Mucosa of descending colon (tissue), 3 donors: ENCODE data around the gene SERTAD3. TPM values are rescaled to one million over a fixed set of nuclear protein-coding genes. Genes with fewer than 3 reads are reported as not detected.
A peak's percentile ranks its signal among the peaks of the same experiment; 100 is the strongest.

ENCODE experiments used
- ATAC-seq: fragments of 200-7000 bp; cut with Tn5 transposase; one replicate; pipeline ENCODE4 v1.9.1; 2020; ENCODE audit warnings: mild to moderate bottlenecking, moderate library complexity
- DNase-seq, 3 donors: peaks; one replicate each; pipeline ENCODE4 v3.0.0-alpha.2; 2020
- H3K36me3 ChIP-seq: fragments of 200-600 bp; one replicate; pipeline ENCODE4 v1.8.0; 2021; ENCODE audit warnings: low read depth, mild to moderate bottlenecking
- H3K4me1 ChIP-seq: fragments of 200-600 bp; one replicate; pipeline ENCODE4 v1.8.0; 2021; ENCODE audit warnings: low read depth, mild to moderate bottlenecking
- H3K4me3 ChIP-seq: fragments of 200-600 bp; one replicate; pipeline ENCODE4 v1.8.0; 2021; ENCODE audit warnings: mild to moderate bottlenecking
- H3K9me3 ChIP-seq: fragments of 200-600 bp; one replicate; pipeline ENCODE4 v1.8.0; 2021; ENCODE audit warnings: mild to moderate bottlenecking
- intact Hi-C, 2 donors: fragments of 100-400 bp; cut with DNase I in 1 of 2; cut with micrococcal nuclease in 1 of 2; formaldehyde crosslinking; loops; one replicate each; pipeline versions ENCODE4 v1.11.0 to v1.11.1; 2022; cut with DNase I, micrococcal nuclease
- total RNA-seq, 3 donors: library from RNA; stranded (reverse); fragmentation: NEBNext Ultra II Directional in 2 of 3; extraction: Animal tissue kit (Norgen Biotek cat#: 25700) in 2 of 3; gene quantifications; one replicate each; pipeline versions ENCODE4 v1.2.1 to v1.2.4, GENCODE V29; 2021 to 2023
- TF ChIP-seq, protein P1 (sequence below): fragments of 200-600 bp; IDR thresholded peaks from one replicate; pipeline ENCODE4 v1.8.0; 2022; ENCODE audit warnings: antibody characterized with exemption, mild to moderate bottlenecking
- donor health status: DM: no; HTN: no; CAD: no; lungs with moderate emphysema.
- donor health status: DM: no; HTN: no; CAD: no.
- donor health status: DM: no; HTN: yes; CAD: no.

SERTAD3 gene
- total RNA-seq, 3 donors from 2014 or later: 39.3 to 55.4 (median 46.2) TPM

DNA sequence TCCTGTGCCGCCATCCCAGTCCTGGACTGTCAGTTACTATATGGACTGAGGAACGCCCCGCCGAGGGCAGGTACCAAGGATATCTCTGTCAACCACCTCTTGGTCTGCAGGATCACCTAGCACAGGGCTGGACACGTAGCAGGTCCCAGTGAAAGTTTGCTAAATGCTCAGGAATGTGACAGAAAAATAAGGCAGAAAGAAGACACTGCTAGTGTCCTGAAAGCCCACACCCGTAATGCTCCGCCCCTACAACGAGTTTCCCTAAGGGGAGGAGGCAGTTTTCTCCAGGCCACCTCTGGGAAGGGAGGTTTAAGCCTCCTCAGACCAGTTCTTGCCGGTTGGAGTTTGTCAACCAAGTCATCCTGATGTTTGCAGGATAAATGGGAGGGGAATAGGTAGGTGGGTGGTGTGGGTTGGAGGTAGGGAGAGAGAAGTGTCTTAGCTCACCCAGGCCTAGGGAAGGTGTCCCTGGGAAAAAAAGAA, 1.7 kb upstream of the SERTAD3 start:
- intact Hi-C loops: no loop called here

DNA sequence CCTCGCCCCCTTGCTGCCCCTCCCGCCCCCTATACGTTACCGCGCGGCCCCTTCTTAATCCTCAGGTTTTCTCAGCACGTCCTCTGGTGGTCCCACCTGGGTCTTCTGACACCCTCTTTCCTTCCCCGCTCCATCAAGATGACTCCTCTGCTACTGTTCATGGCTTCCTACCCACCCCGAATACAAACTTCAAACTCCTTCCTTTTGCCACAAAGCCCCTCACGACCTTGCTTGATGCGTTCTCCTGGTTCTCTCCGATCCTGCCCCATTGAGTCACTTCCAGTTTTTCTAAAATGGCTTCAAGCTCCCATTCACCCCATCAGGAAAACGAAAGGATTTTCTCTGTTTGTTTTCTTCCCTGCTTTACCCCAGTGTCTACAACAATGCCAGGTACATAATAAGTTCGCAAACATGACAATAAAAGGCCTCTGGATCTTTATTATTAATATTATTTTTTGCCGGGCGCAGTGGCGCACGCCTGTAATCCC, 734 bp upstream of the SERTAD3 start:
- Histone ChIP-seq H3K4me3 (peak overlapping the region; percentile 85), H3K36me3 (peaks cover 5% of the 10 kb centered on the region), H3K4me1 (peaks cover 12% of the 10 kb centered on the region), H3K9me3 (no peaks in the 10 kb centered on the region)
- DNase-seq: no peak
- no peak for ATAC-seq
- intact Hi-C loops: no loop called here
- TF ChIP-seq, protein P1, sequence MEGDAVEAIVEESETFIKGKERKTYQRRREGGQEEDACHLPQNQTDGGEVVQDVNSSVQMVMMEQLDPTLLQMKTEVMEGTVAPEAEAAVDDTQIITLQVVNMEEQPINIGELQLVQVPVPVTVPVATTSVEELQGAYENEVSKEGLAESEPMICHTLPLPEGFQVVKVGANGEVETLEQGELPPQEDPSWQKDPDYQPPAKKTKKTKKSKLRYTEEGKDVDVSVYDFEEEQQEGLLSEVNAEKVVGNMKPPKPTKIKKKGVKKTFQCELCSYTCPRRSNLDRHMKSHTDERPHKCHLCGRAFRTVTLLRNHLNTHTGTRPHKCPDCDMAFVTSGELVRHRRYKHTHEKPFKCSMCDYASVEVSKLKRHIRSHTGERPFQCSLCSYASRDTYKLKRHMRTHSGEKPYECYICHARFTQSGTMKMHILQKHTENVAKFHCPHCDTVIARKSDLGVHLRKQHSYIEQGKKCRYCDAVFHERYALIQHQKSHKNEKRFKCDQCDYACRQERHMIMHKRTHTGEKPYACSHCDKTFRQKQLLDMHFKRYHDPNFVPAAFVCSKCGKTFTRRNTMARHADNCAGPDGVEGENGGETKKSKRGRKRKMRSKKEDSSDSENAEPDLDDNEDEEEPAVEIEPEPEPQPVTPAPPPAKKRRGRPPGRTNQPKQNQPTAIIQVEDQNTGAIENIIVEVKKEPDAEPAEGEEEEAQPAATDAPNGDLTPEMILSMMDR: no peak

More for the DNA sequence above, 1.7 kb upstream of the SERTAD3 start:
- no peak overlapping the region for H3K4me3 ChIP-seq
- TF ChIP-seq, protein P1: no peak
- ATAC-seq (no peak), DNase-seq (peak in 2 of 3 donors; percentile 58 to 80)
- peaks cover 5% of the 10 kb centered on the region for H3K36me3 ChIP-seq
- no peaks in the 10 kb centered on the region for H3K9me3 ChIP-seq
- peaks cover 12% of the 10 kb centered on the region for H3K4me1 ChIP-seq

DNA sequence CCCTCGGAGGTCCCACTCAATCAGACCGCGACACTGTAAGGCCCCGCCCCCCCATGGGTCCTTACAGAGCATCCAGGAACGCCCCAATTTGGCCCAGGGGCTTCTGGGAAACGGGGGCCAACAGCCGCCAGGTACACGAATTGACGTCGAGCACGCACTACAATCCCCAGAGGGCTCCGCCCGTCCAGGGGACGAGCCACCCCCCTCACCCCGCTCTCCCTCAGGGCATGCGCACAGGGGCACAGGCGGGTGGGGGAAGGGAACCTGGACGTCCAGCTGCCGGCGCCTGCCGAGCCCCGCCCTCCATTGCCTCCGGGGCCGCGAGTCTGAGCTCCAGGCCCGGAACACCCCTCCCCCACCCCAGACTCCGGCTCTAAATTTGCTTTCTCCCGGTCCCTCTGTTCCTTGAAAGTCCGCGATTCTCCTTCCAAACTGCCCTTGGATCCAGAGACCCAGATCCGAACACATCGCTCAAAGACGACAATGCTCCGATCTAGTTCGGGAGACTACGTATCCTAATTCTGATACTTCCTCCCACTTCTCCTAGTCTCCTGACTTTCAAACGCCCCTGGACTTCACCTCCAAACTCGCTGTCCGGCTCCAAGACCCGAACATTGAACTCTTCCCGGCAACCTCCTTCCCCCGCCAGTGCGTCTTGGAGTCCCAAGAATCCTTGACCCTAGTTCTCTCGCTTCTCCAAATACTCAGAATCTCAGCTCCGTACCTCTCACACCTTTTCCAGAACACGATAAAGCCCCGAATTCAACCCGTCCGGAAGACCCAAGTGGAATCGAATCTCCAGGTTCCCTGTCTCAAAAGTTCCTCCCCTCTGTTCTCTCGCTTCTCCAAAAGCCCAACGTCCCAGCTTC, 770 bp downstream of the SERTAD3 start:
- peaks cover 5% of the 10 kb centered on the region for H3K36me3 ChIP-seq
- ATAC-seq: peak; percentile 86
- peak; percentile 100 for DNase-seq
- H3K4me3 ChIP-seq: peak overlapping the region; percentile 85
- no peaks in the 10 kb centered on the region for H3K9me3 ChIP-seq
- H3K4me1 ChIP-seq: peaks cover 12% of the 10 kb centered on the region
- intact Hi-C loops: no loop called here
- TF ChIP-seq, protein P1: no peak

DNA sequence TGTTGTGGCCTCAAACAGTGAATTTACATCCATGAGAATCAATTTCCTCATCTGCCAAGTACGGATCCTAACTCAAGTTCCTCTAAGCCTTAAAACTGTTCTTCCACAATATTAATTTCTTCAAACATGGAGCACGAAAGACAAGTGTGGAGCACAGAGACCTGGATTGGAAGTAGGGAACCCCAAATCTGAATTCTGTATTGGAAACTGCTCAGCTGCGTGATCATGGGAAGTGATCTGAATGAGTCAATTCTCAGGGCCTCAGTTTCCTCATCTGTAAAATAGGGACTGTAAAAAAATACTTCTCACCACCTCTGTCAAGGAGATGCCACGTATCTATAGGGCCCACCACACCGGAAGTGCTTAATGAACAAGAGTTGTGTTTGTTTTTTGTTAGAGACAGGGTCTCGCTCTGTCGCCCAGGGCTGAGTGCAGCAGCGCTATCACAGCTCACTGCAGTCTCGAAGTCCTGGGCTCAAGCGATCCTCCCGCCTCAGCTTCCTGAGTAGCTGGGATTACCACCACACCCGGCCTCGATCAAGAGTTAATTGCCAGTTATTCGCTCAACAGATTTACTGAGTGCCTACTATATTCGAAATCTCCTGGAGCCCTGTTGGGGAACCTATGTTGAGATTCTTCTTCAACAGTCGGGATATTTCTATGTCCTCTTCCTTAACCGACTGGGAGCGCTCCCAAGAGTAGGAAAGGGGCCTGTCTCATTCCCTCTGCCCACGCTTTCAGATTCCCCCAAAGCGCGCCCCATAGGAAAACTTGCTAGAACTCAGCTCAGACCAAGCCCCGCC, 1.6 kb downstream of the SERTAD3 start:
- intact Hi-C loops: no loop called here
- Histone ChIP-seq H3K36me3 (peaks cover 5% of the 10 kb centered on the region), H3K9me3 (no peaks in the 10 kb centered on the region), H3K4me3 (peak overlapping the region; percentile 85), H3K4me1 (peaks cover 12% of the 10 kb centered on the region)
- no peak for DNase-seq
- ATAC-seq: no peak
- TF ChIP-seq, protein P1: no peak

DNA sequence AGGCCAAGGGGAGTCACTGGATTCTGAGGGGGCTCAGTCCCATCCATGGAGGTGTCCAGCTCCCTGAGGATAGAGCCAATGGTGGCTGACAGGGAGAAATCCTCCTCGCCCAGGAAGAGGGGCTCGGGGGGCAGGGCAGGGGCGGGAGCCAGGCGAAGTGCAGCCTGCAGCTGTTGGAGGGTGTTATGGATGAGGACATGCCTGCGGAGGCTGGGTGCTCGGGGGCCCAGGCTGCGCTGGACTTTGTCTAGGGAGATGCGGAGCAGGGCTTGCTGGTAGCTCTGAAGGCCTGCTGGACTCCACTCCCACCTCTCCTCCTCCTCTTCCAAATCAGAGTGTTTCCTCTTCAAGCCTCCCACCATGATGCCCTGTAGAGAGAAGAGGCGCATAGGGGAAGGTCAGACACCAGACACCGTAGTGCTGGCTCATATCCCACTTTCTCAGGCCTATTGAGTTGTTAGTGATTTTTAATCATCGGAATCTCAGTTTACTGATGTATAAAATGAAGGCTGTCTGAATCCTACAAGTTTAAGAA, 2.3 kb downstream of the SERTAD3 start:
- Histone ChIP-seq H3K4me1 (peaks cover 12% of the 10 kb centered on the region), H3K4me3 (no peak overlapping the region), H3K36me3 (peaks cover 5% of the 10 kb centered on the region), H3K9me3 (no peaks in the 10 kb centered on the region)
- no peak for ATAC-seq
- peak in 1 of 3 donors; percentile 23 for DNase-seq
- TF ChIP-seq, protein P1: no peak
- intact Hi-C loops: no loop called here
